Measurements from ENCODE around the gene TMEFF1.

- TF ChIP-seq CTCF (IDR thresholded peaks at IDR 0.05) (no peak), POLR2A (IDR thresholded peaks at IDR 0.05) (no peak)
These were observed 100.8 kb downstream of the TMEFF1 start for GRCh38 chr9:100573655-100574260.

Measured in body of pancreas (tissue), 4 donors.